GM13977 (cell line): ENCODE results near the gene HCCS.

Experiments
- DNase-seq: peaks from one replicate; pipeline ENCODE4 v3.0.0; 2012; ENCODE audit warnings: low spot score
- in situ Hi-C: fragments of 300-500 bp; cut with MboI; formaldehyde crosslinking; loops from one replicate; pipeline ENCODE4 v1.12.0; 2022; ENCODE audit warnings: low sequenced_read_pairs, low pct_unique_long_range_greater_than_20kb, mixed read lengths, inconsistent platforms; ENCODE audit not compliant: unreplicated experiment
- TF ChIP-seq, protein P1 (sequence below): IDR thresholded peaks from 2 replicates; pipeline ENCODE4 v1.5.1; 2012; ENCODE audit warnings: mild to moderate bottlenecking, control low read depth; ENCODE audit not compliant: insufficient read depth; ENCODE audit errors: extremely low read depth, missing control alignments

Gene HCCS

DNA sequence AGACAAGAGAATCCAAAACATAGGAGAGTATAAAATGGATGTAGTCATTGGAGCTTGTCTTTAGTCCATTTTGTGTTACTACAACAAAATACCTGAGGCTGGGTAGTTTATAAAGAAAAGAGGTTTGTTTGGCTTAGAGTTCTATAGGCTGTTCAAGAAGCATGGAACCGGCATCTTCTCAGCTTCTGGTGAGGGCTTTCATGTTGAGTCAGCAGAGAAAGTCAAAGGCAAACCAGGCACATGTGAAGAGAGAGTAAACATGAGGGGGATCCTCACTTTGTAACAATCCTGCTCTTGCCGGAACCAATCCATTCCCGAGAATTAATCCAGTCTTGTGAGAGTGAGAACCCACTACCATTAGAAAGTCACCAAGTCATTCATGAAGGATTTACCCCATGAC, 8.1 kb upstream of the HCCS start:
- in situ Hi-C loops = no loop called here
- TF ChIP-seq, protein P1, sequence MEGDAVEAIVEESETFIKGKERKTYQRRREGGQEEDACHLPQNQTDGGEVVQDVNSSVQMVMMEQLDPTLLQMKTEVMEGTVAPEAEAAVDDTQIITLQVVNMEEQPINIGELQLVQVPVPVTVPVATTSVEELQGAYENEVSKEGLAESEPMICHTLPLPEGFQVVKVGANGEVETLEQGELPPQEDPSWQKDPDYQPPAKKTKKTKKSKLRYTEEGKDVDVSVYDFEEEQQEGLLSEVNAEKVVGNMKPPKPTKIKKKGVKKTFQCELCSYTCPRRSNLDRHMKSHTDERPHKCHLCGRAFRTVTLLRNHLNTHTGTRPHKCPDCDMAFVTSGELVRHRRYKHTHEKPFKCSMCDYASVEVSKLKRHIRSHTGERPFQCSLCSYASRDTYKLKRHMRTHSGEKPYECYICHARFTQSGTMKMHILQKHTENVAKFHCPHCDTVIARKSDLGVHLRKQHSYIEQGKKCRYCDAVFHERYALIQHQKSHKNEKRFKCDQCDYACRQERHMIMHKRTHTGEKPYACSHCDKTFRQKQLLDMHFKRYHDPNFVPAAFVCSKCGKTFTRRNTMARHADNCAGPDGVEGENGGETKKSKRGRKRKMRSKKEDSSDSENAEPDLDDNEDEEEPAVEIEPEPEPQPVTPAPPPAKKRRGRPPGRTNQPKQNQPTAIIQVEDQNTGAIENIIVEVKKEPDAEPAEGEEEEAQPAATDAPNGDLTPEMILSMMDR = no peak
- DNase-seq = no peak

DNA sequence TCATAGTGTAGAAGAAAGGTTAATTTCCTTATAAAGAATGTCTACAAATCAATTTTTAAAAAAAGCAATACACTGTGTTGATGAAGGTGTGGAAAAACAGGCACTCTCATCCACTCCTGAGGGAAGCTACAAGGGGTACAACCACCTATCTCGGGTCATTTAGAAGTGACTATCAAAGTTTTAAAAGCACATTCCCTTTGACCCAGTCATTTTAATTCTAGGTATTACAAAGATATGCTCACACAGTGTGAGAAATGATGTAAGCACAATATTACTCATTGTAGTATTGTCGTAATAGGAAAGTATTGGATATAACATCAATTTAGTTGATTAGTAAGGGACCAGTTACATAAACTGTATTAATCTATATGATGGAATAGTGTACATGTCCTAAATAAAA, 7.4 kb upstream of the HCCS start:
- in situ Hi-C loops = no loop called here
- no peak for DNase-seq
- TF ChIP-seq, protein P1 = no peak

DNA sequence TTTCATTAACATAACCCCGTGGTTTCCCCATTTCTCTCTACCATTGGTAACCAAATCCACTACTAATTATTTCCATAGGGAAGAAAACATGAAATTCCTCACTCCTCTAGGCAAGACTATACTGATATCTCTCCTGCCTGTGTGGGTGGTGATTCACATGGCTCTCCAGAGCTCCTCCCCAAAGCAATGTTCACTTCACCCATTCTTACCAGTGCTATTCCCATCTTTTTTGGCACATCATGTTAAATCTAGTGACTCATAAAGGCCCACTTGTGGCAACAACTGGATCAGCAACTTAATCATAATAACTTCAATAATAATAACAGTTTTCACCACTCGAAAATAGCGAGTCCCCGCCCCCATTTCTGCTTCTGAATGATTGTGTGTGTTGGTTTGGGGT, 6.1 kb upstream of the HCCS start:
- in situ Hi-C loops = no loop called here
- TF ChIP-seq, protein P1 = no peak
- no peak for DNase-seq

DNA sequence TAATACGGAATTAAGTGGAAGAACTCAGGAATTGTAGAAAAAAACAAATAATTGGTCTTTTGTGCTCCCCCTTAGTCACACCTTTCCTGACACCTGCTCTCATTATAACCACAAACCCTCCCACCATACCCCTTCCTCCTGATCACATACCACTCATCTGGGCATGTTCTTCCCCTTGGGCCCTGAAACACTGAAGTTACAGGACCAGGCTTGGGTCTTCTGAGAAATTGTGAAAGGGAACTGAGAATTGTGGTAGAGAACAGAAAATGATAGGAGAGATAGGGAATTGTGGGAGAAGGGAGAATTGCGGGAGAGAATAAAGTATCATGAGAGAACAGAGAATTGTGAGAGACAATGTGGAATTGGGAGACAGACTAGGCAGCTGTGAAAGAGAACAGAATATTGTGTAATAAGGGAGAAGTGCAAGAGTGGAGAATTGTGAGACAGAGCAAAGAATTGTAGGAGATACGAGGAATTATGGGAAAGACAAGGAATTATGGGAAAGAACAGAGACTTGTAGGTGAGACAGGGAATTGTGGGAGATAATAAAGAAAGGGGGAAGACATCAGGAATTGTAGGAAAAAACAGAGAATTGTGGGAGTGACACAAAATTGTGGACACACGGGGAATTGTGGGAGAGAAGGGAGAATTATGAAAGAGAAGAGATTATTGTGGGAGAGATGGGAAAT, 2.7 kb upstream of the HCCS start:
- TF ChIP-seq, protein P1 = no peak
- in situ Hi-C loops = no loop called here
- no peak for DNase-seq

DNA sequence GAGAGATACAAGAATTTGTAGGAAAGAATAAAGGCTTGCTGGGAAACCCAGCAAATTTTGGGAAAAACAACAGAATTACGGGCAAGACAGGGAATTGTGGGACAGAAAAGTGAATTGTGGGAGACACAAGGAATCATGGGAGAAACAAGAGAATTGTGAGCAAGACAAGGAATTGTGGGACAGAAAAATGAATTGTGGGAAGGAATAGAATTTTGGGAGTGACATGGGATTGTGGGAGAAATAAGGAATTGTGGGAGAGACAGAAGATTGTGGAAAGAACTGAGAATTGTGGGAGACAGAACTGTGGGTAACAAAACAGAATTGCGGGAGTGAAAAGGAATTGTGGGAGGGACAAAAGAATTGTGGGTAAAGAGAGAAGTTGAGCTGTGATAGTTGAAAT, 1.2 kb upstream of the HCCS start:
- in situ Hi-C loops = no loop called here
- TF ChIP-seq, protein P1 = no peak

DNA sequence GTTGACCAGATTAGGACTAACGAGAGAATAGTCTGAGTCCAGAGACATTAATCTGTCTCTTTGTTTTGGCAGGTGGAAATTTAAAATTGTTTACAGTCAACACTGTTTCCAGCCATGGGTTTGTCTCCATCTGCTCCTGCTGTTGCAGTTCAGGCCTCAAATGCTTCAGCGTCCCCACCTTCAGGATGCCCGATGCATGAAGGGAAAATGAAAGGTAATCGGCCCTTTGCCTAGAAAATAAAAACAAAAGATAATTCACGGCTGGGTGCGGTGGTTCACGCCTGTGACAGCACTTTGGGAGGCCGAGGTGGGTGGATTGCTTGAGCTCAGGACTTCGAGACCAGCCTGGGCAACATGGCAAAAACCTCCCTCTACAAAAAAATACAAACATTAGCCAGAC, 815 bp downstream of the HCCS start:
- in situ Hi-C loops = no loop called here
- DNase-seq = no peak
- TF ChIP-seq, protein P1 = no peak

More for the DNA sequence above, 1.2 kb upstream of the HCCS start:
- DNase-seq = no peak
